Medulla oblongata (tissue), 1 donor: ENCODE data around the gene TNS3.

Experiments used
- DNase-seq: peaks from one replicate; pipeline ENCODE4 v3.0.0-alpha.2; 2015; ENCODE audit errors: extremely low spot score

Gene TNS3

DNA sequence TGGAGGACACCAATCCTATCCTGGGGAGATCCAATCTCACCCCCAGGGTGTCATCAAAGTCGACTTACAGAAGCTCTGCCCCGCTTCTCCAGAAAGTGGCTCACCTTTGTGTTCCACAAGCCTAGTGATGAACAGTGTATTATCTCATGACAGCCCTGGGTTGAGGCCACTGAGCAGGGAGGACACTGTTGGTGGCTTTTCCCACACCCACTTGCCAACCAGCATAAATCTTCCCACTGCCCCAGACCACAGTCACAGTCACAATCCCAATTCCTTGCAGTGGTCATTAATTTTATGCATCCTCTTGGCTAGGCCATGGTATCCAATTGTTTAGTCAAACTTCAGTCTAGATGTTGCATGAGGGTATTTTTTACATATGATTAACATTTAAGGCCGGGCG lies 18.4 kb downstream of the TNS3 start:
- DNase-seq: no peak

DNA sequence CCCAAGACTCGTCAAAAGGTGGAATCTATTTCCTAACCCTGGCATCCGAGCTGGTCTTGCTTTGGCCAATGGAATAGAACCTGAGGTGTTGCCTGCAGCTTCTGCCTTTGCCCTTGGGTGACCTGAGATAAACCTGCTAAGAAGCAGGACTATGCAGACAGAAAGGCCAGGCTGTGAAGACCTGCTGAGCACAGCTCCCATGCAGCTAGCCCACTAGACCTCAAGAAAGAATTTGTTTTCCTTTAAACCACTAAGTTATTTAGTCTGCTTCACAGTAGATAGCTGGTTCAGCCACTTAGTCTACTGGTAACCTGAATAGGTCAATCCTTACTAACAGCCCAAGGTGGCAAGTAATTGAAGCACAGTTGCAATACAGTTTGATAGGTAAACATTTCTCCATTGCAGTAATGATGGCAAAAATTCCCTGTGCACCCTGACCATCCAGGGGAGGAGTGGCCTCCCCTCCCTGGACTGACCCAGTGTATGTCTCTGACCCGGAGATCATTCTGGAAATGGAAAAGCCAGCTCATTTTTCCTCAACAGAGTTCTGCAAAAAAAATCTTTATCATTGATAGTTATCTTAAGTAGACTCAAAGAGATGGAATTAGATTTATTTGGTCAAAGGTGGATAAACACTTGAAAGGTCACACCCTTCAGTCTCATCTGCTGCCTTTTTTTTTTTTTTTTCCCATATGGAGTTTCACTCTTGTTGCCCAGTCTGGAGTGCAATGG lies 20.0 kb downstream of the TNS3 start:
- no peak for DNase-seq

DNA sequence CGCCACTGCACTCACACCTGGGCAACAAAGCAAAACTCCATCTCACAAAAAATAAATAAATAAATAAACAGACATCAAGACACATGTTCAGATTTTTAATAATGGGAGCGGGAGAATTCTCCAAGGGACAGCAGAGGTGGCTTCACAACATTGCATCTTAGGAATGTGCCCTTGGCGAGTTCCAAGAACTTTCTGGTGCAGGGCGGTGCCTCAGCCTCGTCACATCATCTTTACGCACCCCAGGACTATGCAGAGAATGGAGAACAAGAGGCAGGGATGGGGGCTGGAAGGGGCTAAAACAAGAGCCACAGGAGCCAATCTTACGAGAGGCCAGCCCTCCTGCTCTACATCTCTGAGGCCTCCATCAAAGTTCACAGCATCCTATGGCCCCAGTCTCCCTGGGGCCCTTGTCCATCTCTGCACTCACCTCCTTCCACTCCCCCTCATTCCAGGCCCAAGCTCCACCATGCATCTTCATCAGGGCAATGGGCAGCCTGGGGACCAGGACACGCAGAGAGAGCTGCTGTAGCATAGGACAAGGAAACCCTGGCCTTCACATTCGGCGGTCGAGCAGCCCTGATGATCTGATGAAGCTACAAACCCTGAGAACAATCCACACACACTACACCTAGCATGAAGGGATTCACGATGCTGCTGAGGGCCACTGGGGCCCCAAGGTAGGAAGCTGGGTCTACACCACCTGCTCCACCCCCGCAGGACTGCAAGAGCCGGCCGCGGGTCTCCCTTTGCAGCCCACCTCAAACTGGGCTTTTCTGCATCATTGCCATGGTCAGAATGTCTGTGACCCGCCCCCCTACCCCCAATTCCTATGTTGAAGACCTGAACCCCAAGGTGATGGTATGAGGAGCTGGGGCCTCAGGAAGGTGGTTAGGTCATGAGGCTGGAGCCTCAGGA lies 22.3 kb downstream of the TNS3 start:
- DNase-seq: no peak

DNA sequence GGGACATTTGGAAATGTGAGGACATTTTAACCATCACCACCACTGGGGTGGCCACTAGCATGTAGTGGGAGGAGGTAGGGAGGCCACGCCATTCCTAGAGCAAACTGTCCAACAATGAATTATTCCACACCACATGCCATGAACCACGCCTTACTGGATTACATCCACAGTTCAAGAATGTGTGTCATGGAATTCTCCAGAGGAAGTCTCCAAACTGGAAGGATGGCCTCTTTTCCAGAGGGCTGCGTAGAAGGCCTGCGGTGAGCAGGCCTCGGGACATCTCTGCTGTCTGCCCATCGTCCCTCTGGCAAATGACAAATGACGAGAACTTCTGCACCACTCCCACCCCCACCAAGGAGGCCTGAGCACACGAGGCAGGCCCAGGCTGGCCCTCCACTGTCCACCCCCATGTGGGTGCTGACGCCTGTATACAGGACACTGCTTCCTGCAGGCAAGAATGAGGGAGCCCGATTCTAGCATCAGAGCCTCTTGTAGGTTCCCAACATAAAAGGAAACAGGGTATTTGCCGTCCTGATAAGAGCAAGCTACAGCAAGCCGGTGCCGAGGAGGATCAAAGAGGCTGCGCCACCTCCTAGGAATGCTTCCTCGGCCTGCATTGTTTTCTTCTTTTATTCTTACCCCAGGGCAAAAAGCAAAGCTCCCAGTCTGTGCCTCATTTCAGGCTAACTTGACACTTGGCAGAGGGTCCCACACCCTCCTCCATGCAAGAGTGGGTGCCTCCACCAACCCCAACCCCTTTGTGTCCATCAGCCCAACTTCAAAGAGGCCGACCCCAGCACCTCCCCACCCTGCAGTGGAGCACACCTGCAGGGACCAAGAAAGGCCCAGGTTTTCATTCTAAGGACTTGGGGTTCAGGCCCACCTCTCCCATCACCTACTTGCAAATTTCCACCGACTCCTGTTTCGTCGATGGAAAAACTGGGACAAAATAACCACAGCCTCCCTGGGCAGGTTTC lies 23.9 kb downstream of the TNS3 start:
- no peak for DNase-seq

DNA sequence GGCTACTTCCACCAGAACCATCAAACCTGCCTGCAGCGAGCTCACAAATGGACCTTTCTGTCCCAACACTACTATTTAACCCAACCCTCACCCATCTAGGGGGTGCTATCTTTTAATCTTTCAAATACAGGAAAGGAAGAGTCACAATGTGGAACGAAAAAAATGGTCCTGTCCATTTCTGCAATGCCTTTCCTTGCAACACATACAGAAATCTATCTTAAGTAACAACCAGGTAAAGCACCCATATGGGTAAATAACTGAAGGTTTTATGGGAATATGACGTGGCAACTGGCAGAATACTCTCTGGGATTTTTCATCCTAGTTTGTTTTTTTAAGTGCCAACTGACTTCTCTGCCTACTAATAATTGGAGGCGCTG lies 24.6 kb downstream of the TNS3 start:
- no peak for DNase-seq

DNA sequence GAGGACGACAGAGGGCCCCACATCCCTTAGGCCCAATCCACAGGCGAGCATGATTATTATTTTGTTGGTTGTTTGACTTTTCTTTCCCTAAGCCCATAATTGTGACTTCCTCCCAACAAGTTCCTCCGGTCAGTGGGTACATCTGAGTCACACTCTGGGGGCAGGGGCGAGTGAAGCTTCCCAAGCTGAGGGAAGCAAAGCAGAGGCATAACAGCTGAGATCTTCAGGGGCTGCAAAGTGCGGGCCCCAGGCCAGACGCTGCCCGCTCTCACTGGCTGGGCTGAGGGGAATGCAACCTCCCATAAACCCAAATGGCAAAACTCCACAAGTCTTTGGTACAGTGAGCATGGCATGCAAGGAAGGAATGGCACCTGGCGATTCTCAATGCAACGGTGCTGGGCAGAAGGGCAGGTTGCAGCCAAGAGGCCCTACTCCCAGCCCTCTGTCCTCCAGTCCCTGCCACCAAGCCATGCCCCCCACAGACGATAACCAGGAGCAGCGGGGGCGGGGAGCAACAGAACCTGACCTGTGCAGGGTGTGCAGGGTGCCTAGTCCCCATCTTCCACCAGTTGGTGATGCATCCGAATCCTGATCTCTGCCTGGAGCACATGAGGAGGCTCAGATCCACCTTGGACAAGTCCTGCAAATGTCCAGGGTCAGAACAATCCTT lies 25.3 kb downstream of the TNS3 start:
- DNase-seq: no peak

DNA sequence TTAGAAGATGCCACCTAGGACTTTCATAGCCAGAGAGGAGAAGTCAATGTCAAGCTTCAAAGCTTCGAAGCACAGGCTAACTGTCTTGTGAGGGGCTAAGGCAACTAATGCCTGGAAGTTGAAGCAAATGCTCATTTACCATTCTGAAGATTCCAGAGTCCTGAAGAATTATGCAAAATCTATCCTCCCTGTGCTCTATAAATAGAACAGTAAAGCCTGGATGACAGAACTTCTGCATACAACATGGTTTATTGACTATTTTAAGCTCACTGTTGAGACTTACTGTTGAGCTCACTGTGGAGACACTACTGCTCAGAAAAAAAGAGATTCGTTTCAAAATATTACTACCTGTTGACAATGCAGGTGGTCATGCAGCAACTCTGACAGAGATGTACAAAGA lies 28.6 kb downstream of the TNS3 start:
- DNase-seq: no peak

DNA sequence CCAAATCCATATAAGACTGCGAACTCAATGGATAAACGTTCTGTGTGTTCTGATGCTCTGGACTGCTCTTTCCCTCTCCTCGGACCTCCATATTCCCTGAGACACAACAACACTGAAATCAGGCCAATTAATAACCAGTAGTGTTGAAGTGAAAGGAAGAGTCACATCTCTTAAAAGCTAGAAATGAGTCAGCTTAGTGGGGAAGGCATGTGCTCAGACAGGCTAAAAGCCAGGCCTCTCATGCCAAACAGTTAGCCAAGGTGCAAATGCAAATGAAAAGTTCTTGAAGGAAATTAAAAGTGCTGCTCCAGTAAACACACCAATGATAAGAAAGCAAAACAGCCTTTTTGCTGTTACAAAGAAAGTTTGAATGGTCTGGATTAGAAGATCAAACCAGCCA lies 29.3 kb downstream of the TNS3 start:
- peak; percentile 30 for DNase-seq

DNA sequence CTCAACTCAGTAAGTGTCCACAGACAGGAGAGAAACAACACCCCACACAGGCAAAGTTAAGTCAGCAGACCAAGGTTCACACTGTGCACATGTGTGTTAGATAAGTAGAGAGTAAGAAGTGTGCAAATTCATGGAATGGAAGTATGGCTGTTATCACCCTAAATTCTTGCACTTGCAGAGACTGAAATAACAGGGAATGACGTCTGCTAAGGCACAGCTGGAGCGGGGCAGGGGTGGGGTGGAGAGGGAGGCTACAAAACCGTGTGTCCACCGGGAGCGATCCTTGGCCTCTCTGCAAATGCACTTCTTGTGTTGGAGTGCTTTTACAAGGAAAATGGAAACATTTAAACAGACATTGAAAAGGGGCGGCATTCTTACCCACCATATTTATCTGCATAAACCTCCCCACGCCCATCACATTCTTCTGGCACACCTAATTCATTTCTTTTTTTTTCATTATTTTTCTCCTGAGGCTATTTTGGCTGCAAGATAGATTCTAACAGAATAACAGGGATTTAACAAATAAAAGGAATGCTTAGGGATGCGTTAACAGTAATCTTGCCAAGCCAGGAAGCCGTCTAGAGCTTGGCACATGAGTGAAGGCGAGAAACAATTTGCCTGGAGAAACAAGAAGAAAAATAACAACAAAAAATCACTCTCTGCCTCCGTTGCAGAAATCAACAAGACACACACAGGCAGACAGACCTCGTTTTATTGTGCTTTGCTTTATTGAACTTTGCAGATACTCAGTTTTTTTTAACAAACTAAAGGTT lies 30.1 kb downstream of the TNS3 start:
- DNase-seq: no peak

DNA sequence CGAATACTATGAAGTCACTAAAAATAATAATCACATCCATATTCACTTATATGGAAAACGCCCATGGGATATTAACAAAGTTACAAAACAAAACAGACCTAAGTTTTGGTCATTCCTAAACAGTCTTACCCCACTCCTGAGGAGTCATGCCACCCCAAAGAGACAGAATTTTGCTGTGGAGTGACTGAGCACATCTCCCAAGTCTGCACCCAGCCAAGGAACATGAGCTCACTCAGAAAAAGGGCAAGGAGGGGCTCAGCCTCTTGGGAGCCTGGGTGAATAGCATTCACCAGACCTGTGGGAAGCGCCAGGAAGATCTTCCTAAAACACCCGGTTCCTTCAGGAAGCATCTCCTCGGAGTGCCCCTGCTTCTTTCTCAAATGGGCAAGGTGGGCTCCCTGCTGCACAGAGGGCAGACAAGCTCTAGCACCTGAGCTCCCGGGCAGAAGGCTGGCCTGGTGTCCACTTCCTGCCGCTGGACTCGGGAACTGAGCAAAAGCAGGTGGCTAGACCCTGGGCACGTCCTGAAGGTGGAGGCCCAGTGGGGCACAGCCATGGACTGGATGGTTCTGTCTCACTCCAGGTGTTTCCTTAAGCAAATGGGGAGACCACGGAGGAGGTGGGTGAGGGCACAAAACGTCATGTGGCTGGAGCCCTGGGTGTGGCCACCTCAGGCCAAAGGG lies 31.0 kb downstream of the TNS3 start:
- DNase-seq: no peak

DNA sequence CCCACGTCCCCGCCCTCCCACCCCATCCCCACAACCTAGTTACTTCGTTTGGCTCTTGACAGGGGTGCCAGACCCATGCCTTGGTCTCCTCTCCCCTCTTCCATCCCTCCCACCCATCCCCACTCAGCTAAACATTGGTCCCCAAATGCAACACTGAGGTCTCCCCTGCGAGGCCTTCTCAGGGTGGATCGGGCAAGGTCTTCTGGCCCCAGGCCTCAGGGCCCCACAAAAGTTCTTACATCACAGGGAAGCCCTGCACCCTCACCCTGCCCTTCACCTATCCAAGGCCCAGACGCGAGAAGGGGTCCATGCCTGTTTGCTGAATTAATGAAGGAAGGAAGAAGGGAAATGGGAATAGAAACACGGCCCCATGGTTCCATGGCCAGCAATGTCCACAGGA lies 32.0 kb downstream of the TNS3 start:
- no peak for DNase-seq

DNA sequence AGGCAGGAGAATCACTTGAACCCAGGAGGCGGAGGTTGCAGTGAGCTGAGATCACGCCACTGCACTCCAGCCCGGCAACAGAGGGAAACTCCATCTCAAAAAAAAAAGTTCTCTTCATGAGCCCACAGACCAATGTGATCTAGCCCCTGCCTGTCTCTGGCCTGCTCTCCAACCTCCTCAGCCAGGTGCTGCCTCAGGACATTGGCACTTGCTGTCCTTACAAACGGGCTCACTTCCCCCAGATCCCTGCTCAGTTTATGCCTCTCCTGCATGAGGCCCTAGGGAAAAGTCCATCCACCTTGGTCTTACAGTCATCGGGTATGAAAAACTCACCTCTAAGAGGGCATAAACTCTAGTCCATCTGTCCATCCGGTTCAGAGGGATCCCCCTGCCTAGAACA lies 32.5 kb downstream of the TNS3 start:
- DNase-seq: no peak

DNA sequence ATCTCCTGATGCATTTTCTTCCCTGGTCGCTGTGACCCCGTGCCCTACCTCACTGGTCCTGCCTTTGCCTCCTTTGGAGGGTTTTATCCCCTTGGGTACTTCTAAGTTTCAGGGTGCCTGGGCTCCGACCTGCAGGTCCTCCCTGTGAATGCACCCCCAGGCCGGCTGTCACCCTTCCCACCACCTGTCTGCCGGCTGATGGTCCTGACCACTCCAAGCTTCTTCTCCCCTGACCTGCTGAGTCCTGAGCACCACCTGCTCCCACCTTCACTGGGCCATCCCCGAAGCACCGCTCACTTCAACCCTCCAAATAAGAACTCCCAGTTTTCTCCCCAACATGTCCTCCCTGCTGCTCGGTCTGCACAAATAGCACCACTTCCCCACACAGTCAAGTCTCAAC lies 33.4 kb downstream of the TNS3 start:
- DNase-seq: no peak

DNA sequence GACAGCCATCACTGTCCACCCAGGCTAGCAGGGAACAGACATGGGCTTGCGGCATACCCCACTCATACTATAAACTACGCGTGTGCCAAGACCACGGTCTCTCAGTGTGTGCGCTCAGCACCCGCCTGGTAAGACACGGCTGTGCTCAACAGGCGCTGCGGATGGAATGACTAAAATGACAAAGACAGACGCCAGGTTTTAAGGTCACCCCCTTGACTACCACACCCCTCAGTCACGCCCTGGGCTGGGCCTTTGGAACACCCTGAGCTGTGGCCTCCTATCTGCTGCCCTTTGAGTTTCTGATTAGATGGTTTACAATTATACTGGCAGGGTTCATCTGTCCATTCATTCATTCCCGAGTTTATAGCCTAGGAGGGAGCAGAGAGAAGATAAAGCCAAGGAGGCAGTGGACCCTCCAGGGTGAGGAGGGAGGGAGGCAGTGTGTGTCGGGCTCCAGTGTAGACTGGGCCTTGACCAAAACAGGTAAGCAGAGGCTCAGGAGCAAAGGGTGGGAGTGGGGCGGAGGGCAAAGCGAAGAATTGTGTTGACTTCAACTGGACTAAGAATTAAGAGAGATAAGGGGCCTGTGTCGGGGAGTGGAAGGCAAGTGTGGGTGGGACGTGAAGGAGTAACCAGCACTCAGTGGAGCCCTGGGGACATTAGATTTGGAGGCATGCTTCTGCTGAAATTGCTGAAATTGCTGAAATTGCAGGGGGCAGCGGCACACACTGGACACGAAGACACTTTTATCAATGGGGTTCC lies 35.0 kb downstream of the TNS3 start:
- no peak for DNase-seq

DNA sequence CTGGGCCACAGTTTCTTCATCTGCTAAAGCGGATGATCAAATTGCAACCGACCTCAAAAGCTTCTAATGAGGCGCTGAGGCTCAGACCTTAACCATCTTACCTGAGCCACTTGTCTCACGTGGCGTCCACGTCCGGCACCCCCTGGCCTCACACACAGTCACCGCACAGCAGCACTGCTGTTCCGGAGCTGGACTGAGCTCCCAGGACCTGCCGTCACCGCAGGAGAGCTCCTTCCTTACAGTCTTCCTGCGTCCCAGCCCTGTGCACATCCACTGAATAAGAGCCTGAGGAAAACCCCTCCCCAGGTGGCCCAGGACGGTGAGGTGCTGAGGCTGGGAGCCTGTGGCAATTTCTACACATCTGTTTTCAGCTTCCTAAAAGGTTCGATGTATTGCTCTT lies 35.7 kb downstream of the TNS3 start:
- no peak for DNase-seq

DNA sequence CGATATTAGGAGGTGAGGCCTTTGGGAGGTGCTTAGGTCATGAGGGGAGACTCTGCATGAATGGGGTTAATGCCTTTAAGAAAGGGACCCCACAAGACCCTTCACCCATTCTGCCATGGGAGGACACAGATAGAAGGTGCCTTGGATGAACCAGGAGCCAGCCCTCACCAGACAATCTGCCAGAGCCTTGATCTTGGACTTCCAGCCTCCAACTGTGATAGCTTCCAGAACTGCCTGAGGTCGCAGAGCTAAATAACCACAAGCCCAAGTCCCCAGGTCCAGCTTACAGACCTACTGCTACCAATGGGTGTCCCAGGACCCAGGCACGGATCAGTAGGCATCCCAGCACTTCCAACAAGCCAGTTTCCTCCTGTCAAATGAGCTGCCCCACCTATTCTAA lies 37.5 kb downstream of the TNS3 start:
- no peak for DNase-seq

DNA sequence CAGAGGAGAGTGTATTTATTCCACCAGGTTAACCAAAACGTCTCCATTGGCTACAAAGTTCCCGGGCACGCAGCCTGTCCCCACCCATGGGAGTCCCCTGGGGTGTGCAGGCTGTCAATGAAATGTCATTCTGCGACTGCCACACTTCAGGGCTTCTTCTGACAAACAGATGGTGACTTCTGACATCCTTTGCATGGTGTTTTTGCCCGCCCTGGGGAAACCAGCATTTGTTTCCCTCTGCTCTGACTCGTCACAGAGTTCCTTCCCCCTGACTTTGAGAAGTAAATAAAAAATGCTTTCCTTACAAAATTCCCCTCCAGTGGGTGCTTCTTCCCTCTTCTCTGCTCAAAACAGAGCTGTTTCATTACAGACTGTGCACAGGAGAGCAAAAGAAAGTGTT lies 38.2 kb downstream of the TNS3 start:
- DNase-seq: no peak

DNA sequence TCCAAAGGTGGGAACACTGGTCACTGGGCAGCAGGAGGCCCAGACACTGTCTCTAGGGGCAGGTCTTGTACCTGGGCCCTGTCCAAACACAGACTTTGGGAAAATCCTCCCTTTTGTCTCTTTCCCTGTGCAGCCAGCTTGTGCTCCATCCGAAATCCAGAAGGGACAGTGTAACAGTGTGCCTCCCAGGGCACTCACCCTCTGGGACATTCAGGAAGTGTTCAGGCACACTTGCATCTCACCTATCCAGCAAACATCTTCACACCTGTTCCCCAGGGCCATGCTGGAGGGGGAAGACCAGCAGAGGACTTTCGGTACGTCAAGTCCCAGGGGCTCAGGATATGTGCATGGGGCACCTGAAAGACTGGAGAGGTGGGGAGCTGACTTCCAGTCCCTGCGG lies 38.9 kb downstream of the TNS3 start:
- DNase-seq: no peak

DNA sequence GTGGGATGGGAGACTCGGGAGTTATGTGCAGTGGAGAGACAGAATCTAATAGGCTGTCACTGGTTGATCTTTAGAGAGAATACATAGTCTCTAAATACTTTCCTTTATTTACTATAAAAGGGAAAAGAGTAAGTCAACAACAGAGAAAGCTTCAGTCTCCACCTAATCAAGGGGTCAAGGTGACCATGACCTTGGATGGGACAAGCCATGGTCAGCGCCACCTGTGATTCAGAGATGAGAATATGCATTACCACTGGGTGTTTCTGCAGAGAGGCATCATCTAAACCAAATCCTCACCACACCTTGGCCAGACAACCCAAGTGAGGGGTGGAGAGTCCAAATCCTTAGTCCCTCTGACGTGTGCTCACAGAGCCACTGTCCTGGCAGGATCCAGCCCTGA lies 39.9 kb downstream of the TNS3 start:
- DNase-seq: no peak
